HEK293T (cell line): ENCODE data around the gene CEP170B.
A peak's percentile ranks its signal among the peaks of the same experiment; 100 is the strongest.

Experiments
- CTCF ChIA-PET: fragments of 350-600 bp; formaldehyde crosslinking; extraction: SDS; loops from one replicate; lab custom pipeline; 2021; ENCODE audit warnings: antibody characterized with exemption, inconsistent platforms; lab: Yijun Ruan, JAX
- POLR2A ChIA-PET: fragments of 350-600 bp; formaldehyde crosslinking; extraction: SDS; loops from one replicate; lab custom pipeline; 2020; ENCODE audit warnings: antibody characterized with exemption, inconsistent platforms; lab: Yijun Ruan, JAX
- DNase-seq: peaks from one replicate; pipeline ENCODE4 v3.0.0; 2012; ENCODE audit warnings: mixed read lengths; ENCODE audit errors: extremely low spot score
- ARNT ChIP-seq: fragments of 450-650 bp; IDR thresholded peaks from 2 replicates; pipeline ENCODE4 v1.6.1; 2017; ENCODE audit warnings: mild to moderate bottlenecking
- BHLHE40 ChIP-seq: fragments of 450-650 bp; IDR thresholded peaks from 2 replicates; pipeline ENCODE4 v1.6.1; 2016; ENCODE audit warnings: mild to moderate bottlenecking, moderate library complexity, borderline replicate concordance
- CTBP1 ChIP-seq: fragments of 450-650 bp; IDR thresholded peaks from 2 replicates; pipeline ENCODE4 v1.6.1; 2016; ENCODE audit warnings: borderline replicate concordance
- ELF4 ChIP-seq: fragments of 450-650 bp; IDR thresholded peaks from 2 replicates; pipeline ENCODE4 v1.6.1; 2017; ENCODE audit warnings: antibody characterized with exemption
- FOXA1 ChIP-seq: fragments of 450-650 bp; IDR thresholded peaks from 2 replicates; pipeline ENCODE4 v1.6.1; 2016; ENCODE audit warnings: mild to moderate bottlenecking
- FOXK2 ChIP-seq: fragments of 450-650 bp; IDR thresholded peaks from 2 replicates; pipeline ENCODE4 v1.6.1; 2016; ENCODE audit warnings: mild to moderate bottlenecking
- FOXM1 ChIP-seq: fragments of 450-650 bp; IDR thresholded peaks from 2 replicates; pipeline ENCODE4 v1.6.1; 2017; ENCODE audit warnings: mild to moderate bottlenecking, borderline replicate concordance
- HDGF ChIP-seq: fragments of 450-650 bp; IDR thresholded peaks from 2 replicates; pipeline ENCODE4 v1.6.1; 2017; ENCODE audit warnings: antibody characterized with exemption, borderline replicate concordance
- L3MBTL2 ChIP-seq: fragments of 450-650 bp; conservative IDR thresholded peaks from 2 replicates; pipeline ENCODE4 v1.6.1; 2016; ENCODE audit warnings: mild to moderate bottlenecking
- LEF1 ChIP-seq: fragments of 450-650 bp; IDR thresholded peaks from 2 replicates; pipeline ENCODE4 v1.6.1; 2017; ENCODE audit warnings: mild to moderate bottlenecking, borderline replicate concordance
- NFRKB ChIP-seq: fragments of 450-650 bp; IDR thresholded peaks from 2 replicates; pipeline ENCODE4 v1.6.1; 2016; ENCODE audit warnings: mild to moderate bottlenecking, moderate library complexity
- SP1 ChIP-seq: fragments of 450-650 bp; IDR thresholded peaks from 2 replicates; pipeline ENCODE4 v1.6.1; 2017
- SUZ12 ChIP-seq: fragments of 450-650 bp; IDR thresholded peaks from 2 replicates; pipeline ENCODE4 v1.6.1; 2016; ENCODE audit warnings: mild to moderate bottlenecking
- TARDBP ChIP-seq: fragments of 450-650 bp; IDR thresholded peaks from 2 replicates; pipeline ENCODE4 v1.6.1; 2016
- ZNF384 ChIP-seq: fragments of 450-650 bp; IDR thresholded peaks from 2 replicates; pipeline ENCODE4 v1.6.1; 2016
- TF ChIP-seq, protein P1 (sequence below): fragments of 450-650 bp; IDR thresholded peaks from 2 replicates; pipeline ENCODE4 v1.6.1; 2016

The CEP170B gene

DNA sequence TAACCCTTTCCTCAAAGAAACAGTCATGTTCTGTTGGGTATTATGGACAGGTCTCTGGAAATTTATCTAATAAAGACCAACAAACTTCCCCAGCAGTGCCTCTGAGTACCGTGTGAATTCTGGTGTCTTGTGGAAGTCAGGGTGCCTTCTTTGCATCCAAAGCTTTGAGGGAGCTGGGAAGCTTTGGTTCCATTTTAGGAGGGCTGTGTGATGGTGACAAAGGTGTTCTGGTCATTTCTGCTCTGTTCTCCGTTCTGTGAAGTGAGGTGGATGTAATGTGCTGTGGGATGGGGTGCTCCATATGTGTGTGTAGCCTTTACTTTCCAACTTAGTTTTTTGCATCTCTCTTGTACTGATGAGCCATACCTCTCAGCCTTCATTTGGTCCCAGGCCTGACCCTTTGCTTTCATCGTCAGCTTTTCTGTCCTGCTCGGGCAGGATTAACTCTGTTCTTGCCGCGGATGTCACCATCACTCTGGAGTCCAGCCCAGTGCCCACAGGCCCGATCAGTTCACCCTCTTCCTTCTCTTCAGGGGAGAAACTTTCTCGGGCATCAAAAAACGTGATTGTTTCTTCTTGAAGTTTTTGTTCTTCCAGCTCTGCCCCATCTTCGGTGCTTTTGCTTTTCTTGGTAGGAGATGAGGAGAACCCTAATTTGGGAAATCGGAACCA is 72.8 kb downstream of the CEP170B start:
- ChIA-PET POLR2A (interaction anchor here (0.6 kb wide), 1 partner anchor 81 kb away, joined by 3 read pairs; no protein-coding TSS in a partner anchor), CTCF (no interaction called here)
- no peak for DNase-seq
- TF ChIP-seq ZNF384 (no peak), TARDBP (no peak), FOXA1 (no peak), LEF1 (no peak), CTBP1 (no peak), SUZ12 (no peak), BHLHE40 (no peak), L3MBTL2 (no peak)
- TF ChIP-seq, protein P1, sequence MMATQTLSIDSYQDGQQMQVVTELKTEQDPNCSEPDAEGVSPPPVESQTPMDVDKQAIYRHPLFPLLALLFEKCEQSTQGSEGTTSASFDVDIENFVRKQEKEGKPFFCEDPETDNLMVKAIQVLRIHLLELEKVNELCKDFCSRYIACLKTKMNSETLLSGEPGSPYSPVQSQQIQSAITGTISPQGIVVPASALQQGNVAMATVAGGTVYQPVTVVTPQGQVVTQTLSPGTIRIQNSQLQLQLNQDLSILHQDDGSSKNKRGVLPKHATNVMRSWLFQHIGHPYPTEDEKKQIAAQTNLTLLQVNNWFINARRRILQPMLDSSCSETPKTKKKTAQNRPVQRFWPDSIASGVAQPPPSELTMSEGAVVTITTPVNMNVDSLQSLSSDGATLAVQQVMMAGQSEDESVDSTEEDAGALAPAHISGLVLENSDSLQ, result no peak

DNA sequence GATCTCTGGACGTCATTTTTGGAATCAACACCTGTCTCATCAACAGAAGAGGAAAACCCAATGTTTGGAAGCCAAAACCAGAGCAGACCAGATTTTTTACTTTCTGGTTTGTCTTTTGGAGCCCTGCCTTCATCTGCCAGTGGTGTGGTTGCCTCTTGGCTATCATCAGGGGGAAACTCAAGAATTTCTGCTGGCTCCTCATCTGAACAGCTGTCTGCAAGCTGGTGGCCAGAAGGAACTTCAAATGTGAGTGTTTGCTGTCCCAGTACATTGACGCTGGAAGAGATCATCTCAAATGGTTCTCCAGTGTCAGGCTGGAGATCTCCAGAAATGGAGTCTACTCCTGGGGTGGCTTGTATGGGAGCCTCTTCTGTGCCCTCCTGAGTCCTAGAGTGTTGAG is 73.4 kb downstream of the CEP170B start:
- ChIA-PET CTCF (interaction anchor here (0.5 kb wide), 1 partner anchor 29 kb away, joined by 4 read pairs; no protein-coding TSS in a partner anchor), POLR2A (no interaction called here)
- no peak for DNase-seq
- no peak for TF ChIP-seq BHLHE40
- no peak for TF ChIP-seq HDGF
- no peak for TF ChIP-seq ZNF384
- no peak for TF ChIP-seq CTBP1
- TF ChIP-seq, protein P1, result no peak
- TF ChIP-seq FOXM1, result no peak
- no peak for TF ChIP-seq ELF4
- TF ChIP-seq LEF1, result no peak
- TF ChIP-seq ARNT, result no peak
- TF ChIP-seq L3MBTL2, result no peak
- TF ChIP-seq FOXK2, result no peak
- TF ChIP-seq SP1, result no peak
- no peak for TF ChIP-seq FOXA1
- TF ChIP-seq TARDBP, result no peak
- TF ChIP-seq NFRKB, result no peak
- no peak for TF ChIP-seq SUZ12

DNA sequence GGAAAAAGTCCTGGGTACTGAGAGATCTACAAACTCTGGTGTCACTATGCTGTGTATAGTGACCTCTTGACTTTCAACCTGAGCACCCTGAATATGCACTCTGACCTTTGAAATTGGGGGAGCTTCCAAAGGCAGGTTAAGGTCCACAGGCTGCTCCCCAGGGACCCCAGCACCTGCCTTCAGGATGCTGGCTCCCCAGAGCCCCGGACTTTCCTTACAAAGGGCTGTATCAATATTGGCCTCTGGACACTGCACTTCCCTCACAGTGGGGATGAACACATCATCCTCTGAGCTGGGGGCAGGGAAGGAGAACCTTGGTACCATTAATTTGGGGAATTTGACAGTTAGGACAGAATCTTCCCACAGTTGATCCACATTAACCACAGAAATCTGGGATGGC is 73.9 kb downstream of the CEP170B start:
- ChIA-PET POLR2A (no interaction called here), CTCF (interaction anchor here (0.5 to 1.3 kb wide), 2 partner anchors 30 to 171 kb away, joined by 4 to 5 read pairs; no protein-coding TSS in a partner anchor)
- TF ChIP-seq HDGF (no peak), FOXA1 (no peak), TARDBP (no peak), FOXK2 (no peak), ZNF384 (no peak), BHLHE40 (no peak), ELF4 (no peak), SUZ12 (no peak), SP1 (no peak), ARNT (no peak), LEF1 (no peak), CTBP1 (no peak), NFRKB (no peak), FOXM1 (no peak), L3MBTL2 (no peak)
- TF ChIP-seq, protein P1, result no peak
- no peak for DNase-seq

DNA sequence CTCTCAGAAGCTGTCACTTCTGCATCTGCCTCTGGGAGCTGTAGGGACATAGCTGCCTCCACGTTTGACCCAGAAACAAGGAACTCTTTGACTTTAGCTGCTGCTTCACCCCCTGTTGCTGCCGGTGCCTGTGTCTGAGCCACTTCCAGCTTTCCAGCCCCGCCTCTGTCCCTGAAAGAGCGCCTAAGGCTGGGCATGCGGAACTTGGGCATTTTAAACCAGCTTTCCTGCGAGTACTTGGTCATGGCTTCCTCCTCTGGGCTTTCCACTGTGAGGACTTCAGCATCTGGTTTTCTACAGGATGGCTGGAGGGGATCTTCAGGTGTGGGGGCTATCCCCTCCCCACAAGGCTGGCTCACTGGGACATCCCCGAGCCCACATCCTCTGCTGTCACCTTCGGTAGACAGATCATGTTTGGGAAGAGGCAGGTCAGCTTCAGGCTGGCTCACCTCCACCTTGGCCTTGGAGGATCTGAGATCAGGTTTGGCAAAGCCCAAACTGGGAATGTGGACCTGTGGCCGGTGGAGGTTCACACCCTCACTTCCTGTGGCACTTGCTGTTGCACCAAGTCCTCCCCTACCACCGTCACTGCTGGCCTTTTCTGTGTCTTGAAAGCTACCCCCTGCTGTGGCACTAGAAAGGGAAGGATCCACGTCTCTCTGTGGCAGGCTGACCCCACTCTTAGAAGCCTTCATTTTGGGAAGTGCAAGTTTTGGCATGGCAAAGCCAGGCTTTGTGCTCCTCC is 74.8 kb downstream of the CEP170B start:
- ChIA-PET CTCF (interaction anchor here (1.3 kb wide), 1 partner anchor 171 kb away, joined by 5 read pairs; no protein-coding TSS in a partner anchor), POLR2A (interaction anchor here (0.7 kb wide), 1 partner anchor 45 kb away, joined by 3 read pairs; no protein-coding TSS in a partner anchor)
- TF ChIP-seq ELF4 (no peak), ARNT (no peak)
- TF ChIP-seq, protein P1, result no peak
- DNase-seq, result no peak

DNA sequence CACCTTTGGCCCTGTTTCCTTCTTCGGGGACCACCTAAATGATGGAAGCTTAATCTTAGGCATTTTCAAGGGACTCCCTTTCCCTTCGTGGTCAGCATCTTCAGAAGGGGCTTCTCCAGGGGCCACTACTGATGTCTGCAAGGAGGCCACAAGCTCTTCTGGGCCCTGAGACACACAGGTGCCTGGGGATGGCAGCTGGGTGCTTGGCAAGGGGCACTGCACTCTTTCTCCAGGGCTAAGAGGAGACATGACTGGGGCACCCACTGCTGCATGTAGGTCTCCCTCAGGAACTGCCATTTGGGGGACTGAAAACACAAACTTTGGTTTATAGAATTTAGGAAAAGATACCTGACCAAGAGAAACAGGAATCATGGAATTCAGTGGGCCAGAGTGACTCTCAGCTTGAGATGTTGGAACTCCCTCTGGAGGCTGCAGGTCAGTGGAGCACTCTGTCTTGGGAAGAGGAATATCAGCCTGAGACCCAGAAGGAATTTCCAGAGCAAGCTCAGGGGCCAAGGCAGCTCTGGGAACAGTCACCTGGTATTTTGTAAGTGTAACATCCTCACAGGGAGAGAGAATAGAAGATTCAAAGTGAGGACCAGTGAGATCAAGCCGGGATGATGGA is 75.6 kb downstream of the CEP170B start:
- ChIA-PET CTCF (interaction anchor here (0.7 to 1.1 kb wide), 2 partner anchors 45 to 120 kb away, joined by 3 read pairs; no protein-coding TSS in a partner anchor), POLR2A (no interaction called here)
- DNase-seq, result peak; percentile 41
- TF ChIP-seq CTBP1 (no peak), SUZ12 (no peak), FOXK2 (no peak), HDGF (no peak), ZNF384 (no peak)
